ENCODE measurements around the gene CEP128. TPM values are rescaled to one million over a fixed set of nuclear protein-coding genes. Genes with fewer than 3 reads are reported as not detected.

The CEP128 gene
- polyA plus RNA-seq, 1 donor: 8.0 TPM

DNA sequence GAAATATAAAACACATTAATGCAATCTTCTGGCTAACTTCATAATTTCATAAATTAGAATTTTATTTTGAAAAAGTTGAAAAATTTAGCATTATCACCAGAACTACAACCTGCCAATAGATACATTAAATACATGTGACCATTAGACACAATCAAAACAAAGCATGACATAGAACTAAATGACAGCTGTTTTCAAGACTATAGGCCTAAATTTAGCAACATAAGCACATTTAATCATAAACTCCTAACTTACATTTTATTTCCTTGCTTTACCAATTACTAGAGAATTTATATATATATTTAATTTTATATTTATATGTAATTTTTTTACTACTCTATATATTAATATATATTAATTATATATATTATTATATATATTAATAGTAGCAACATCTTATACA lies 165.4 kb downstream of the CEP128 start:
- DNase-seq: no peak

DNA sequence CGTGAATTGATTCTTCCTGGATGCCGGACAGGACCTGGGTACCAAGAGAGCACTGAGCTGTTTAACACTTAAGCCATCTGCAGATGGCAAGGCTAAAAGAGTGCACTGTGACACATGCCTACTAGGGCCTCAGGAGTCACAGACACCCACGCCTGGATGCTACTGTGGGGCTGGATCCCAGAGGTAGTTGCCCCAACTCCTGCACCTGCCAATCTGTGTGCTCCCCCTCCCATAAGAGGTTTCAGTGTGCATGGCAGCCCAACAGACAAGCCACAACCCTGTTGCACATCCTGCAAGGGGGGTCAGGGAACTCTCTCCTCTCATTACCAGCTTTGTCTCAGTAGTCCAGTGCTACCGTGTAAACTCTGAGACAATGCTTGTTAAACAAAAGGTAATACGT lies 169.0 kb downstream of the CEP128 start:
- DNase-seq: no peak

DNA sequence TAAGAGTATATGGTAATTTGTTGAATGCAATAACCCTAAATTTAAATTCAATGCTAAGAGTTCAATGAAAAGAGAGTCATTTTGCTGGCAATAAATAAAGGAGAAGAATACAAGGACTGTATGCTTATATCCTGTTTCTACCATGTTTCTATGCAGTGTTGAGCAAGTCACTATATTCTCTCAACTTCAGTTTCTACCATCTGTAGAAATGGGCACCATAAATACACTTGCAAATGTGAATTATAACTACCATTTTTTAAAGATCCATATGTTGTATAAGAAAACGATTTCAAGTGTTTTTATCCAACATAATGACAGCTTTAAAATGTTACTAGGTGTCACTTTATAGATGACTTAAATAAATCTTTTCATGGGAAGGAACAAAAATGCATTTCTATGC lies 170.3 kb downstream of the CEP128 start:
- no peak for DNase-seq

DNA sequence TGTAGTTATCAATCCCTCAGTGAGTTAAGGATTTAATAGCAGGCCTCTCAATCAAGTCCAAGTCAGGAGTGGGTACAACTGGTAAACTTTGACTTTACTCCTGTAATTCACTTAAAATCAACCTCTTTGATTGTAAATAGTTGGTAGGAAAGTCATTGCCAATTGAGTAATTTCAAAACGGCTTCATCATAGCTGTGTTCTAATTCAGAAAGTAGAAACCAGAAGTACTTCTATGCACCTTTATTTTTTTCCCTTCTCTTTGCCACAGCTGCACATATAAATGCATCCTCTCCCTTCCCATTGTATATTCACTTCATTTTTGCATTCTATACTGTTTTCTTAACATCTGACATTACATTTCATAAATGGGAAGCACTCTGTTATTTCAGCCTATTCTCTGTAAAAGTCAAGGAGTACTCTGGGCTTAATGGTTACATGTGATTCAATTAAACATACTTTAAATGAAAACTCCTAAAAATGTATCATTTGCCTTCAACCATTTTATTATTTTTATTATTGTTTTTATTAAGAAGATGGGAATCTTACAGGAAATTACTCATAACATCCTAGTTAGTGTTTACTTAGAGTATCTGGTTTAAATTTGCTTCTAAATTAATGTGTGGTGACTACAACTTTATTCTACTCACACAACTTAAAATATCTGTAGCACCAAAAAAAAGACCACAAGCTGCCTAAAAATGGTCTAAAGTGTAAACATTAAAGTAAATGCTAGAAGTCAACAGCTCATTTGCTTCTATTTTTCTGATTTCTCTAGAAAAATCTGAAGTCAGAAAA lies 171.2 kb downstream of the CEP128 start:
- no peak for DNase-seq

DNA sequence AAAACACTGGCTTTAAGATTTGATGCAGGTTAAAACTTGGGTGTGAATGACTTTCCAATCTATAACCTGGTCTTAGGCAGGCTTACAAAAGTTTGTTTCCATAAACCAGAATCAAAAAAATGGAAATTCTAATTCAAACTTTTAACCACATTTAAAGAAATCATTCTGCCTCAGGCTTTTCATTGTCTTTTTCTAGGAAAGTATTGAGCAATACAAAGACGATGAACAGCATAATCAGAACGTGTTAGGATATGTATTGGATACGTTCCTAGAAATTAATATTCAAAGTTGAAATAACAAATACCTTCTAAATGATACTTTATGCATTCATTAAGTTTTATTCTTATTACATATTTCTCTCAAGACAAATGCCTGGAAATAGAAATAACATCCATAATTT lies 172.9 kb downstream of the CEP128 start:
- no peak for DNase-seq

DNA sequence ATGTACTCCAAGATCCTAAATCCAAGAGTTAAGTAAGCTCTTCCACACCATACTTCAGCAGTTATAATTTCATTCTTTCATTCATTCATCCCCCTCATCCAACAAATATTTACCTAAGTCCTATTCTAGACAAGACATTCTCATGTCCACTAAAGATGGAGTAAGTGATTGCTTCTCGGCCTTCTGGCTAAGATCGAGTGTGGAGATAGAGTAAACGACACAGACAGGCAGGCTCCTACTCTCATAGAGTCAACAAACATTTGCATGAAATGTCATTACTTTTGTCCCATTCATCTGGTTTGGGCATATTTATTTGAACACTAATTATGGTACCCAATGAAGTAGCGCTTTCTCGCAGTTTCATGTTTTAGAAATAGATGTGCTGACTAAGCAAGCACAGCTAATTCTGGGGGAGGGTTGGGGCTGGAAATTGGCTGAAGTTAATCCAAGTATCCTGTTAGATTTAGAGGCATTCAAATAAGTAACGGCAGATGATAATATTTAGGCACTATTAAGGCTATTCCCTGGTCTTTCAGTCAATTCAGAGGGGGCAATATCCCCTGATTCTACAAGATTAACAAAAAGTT lies 176.5 kb downstream of the CEP128 start:
- no peak for DNase-seq

DNA sequence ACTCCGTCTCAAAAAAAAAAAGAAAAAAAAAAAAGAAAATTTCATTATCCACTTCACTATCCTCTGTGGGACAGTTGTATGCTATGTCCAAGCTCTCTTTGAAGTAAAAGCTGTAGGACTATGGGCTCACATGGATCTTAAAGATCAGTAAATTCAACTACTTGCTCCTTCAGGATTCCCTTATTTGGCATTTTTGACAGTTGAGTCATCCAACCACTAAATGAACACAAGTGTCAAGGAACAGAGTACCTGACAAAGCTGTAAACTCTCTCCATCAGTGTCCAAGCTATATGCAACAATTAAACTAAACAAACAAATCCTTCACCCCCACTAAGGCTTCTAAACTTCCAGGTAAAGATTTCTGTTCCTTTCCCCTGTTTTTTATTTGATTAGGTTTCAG lies 177.0 kb downstream of the CEP128 start:
- no peak for DNase-seq

DNA sequence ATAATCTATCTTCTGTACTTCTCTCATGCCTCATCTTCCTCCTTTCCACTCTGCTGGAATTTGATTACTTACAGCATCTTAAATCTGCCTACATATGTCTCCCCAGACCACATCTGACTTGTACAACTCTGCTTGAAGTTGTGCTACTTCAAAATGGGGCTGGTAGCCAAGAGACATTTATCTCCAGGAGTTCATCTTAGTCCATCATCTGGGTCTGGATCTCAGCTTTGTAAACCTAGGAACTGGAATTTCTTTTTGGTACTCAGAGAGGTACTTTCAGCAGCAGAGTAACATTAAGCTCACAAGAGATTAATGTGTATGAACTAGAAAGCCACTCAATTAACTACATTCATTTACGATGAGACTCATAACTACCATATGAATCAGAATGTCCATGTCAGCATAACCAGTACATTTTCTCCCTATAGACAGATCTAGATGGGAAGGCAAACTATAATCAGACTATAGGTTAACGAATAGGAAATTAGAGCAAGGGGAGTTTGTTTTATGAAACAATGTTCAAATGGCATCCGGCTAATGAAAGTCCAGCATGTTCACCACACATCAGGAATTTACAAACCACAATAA lies 178.8 kb downstream of the CEP128 start:
- DNase-seq: no peak

DNA sequence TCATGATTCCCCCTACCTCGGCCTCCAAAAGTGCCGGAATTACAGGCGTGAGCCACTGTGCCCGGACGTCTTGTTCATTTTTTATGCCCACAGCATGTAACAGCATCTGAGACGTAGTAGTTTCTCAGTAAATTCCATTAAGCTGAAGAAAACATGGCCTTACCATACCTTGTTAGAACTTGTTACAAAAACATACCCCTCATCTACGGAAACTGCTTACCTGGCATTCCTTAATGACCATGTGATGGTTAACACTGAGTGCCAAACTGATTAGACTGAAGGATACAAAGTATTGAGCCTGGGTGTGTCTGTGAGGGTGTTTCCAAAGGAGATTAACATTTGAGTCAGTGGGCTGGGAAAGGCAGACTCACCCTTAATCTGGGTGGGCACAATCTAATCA lies 186.8 kb downstream of the CEP128 start:
- DNase-seq: no peak

DNA sequence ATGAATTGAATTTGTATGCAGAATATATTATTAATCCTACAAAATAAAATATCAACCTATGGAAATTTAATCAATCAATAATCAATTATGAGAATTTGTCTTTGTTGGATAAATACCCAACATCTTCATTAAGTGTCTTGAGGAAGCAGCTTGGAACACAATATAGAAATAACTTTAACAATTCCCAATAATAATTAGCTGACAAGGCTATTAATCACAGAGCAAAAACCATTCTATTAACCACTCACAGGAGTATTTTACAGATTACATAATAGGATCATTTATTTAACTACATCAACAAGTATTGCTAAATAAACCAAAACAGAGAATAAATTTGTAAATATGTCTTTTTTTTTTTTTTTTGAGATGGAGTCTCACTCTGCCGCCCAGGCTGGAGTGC lies 190.3 kb downstream of the CEP128 start:
- no peak for DNase-seq

DNA sequence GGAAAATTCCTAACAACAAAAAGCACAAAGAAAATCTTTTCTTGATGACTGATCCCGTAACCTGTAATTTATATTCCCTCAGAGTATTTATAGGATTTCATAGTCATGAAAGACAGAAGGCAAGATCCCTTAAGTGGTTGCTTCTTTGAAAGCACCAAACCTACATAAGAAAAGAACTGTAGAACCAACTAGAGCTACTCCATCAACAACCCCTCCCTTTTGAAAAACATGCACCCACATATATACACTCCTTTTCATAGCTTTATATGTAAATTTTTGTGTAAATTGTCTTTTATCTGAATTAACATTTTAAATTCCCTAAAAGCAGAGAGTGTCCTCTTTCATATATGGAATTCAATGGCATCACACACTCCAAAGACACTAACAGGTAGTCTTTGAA lies 215.3 kb downstream of the CEP128 start:
- no peak for DNase-seq

DNA sequence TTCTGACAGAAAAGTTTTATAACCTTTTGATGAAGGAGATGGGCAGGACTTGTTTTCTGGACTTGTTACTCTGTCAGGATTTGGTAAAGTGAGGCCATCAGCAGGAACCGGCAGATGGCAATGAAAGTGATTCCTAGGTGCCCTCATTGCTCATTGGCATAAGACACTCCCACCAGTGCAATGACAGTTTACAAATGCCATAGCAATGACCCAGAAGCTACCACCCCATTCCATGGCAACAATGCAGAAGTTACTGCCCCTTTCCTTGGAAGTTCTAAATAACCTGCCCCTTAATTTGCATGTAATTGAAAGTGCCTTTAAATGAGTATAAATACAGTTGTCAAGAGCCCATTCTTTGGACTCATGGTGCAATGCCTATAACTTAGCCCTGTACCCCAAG lies 222.6 kb downstream of the CEP128 start:
- DNase-seq: no peak

DNA sequence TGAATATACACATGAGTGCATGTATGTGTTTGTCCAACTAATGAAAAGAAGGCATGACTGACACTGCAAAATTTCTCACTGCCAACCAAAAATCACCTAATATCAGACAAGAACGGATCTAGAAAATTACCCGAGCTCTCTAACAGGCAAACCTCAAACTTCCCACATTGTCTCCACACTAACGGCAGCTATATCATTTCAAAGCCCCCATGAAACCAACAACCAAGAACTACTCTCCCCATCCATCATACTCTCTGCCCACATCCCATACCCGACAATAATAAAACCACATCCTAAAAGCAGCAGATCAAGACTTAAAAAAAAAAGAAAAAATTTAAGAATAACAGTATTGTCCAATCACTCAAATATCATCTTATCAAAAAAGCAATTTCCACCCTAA lies 227.1 kb downstream of the CEP128 start:
- no peak for DNase-seq

DNA sequence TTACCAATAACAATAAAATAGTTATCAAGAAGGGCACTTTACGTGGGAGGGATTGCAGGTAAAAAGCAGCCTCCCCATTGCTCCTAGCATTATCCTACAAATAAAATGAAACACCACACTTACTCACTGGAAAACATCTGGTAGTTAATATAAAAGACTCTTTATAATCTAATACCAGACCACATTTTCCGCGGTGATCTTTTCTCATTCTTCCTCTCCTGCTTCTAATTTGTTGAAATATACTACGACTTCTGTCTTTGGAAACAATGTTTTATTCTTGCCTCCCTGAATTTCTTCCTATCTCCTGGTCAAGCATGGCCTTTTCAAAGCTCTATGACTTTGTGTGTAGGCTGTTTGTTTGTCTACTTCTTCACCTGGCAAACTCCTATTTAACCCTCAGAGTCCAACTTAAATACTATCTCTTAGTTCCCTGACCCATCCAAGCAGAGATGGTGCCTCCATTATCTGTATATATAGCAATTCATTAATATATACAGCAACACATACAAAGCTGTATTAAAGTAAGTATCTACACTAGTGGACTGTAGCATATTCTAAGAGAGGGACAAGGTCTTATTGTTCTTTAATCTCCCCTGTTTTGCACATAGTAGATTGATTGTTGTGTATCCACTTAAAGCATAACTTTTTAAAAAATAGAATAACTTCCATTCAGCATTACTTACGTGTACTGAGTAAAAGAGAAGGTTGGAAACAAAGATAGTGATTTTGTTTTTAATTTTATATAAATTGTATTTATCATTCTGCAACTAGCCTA lies 228.3 kb downstream of the CEP128 start:
- no peak for DNase-seq

DNA sequence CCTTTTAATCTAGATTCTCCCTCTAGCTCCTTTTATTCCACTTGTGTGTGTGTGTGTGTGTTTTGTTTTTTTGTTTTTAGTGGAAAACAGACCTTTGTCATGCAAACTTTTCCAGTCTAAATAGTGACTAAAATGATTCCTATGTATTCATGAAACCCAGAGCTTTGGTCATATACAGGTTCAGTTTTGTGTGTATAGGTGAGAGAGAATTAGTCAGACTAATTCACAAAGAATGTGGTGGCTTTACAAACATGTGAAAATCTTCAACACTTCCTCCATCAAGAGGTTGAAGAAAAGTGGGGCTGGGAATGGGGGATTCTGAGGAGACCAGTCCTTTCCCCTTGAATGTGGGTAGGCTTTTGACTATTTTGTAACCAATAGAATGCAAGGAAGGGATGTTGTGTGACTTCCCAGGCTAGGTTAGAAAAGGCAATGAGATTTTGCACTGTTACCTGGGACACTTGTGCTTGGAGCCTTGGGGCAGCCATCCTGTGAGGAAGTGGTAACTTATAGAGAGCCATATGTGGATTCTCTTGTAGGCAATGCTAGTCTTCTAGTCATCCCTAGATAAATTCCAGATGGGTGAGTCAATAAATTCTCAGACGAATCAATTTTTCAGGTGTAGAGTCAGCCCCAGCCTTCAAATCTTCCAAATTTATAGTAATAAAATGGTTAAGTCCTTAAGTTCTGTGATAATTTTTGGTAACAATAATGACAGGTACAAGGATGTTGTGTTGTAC lies 236.1 kb downstream of the CEP128 start:
- no peak for DNase-seq

DNA sequence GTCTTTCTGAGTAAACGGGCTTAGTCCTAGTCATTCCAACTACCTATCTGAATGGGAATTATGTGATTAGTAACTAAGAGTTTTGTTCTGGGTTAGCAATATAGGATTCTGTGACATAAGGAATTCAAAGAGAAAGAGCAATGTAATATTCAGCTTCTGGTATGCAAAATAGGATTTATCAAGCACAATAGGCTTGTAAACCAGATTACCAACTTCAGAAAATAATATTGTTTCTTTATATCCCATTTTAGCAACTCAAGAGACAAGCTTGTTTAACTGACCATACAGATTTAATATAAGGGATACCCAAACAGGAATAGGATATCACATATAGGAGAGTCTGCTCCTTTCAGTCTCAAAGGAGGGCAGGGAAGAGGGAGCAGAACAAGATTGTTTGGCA lies 240.9 kb downstream of the CEP128 start:
- no peak for DNase-seq

DNA sequence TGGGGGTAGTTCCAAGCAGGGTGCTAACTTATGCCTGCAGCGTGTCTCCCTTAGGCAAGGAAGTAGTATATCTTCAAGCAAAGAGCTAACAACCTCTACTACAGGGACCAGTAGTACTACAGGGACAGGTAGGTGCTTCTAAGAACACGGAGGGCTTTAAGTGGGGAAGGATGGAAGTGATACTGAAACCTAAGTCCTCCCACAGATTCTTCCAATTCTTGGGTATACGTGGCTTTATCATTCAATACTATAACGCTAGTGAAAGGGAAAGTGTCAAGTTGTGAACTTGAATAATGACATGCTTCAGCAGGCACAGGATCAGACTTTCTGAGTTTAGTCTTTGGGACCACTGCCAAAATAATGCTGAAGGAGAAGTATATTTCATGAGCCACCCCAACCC lies 241.7 kb downstream of the CEP128 start:
- DNase-seq: no peak

DNA sequence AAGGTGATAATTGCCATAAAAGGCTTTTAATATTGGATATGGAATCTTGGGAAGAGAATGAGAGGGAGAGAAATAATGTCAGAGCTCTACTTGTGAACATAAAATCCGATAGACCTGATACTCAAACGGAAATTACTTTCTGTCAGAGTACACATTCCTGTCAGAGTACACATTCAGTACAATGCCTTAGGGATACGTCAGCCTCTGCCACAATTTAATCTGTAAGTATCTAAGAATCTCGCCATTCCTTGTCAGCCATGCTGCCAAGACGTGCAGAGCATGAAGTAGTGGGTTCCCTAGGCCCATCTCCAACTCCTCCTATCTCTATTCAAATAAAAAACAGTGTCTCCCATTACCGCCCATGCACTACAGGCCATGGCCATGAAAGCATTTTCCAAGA lies 242.6 kb downstream of the CEP128 start:
- DNase-seq: no peak

DNA sequence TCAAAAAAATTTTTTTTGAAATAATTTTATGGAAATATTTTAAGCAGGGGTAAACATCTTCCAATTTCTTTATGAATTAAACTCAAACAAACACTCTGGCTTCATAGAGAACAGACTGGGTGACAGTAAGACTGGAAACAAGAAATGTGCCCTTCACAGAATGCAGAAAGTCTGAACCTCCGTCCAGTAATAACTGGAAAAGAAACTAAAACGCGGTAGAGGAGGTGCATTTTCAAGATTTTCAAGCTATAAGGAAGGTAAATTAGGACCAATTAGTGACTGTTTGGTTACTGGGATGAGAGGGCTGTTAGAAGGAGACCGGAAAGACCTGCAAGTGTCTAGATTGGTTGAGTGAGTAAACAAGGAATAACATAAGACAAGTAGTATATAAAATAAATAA lies 245.7 kb downstream of the CEP128 start:
- no peak for DNase-seq

DNA sequence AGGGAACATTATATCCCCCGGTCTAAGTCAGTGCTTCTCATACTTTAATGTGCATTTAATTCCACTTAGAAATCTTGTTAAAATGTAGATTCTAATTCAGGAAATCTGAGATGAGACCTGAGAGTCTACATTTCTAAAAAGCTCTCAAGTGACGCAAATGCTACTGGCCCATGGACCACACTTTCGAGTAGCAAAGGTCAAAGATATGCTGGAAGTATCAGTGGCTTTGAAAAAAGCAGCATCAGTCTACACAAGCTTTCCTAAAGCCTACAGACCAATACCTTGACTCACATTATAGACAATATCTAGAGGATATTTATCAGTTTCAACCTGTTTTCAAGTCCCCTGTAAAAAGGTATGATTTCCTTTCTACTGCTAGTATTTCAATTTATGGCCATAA lies 248.6 kb downstream of the CEP128 start:
- no peak for DNase-seq

DNA sequence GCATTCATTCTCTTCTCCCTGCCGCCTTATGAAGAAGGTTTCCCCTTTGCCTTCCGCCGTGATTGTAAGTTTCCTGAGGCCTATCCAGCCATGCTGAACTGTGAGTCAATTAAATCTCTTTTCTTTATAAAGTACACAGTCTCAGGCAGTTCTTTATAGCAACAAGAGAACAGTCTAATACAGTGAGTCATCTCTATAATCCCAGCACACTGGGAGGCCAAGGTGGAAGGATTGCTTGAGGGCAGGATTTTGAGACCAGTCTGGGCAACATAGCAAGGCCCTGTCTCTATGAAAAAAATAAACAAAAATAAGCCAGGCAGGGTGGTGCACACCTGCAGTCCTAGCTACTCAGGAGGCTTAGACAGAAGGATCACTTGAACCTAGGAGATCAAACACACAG lies 259.9 kb downstream of the CEP128 start:
- DNase-seq: no peak

DNA sequence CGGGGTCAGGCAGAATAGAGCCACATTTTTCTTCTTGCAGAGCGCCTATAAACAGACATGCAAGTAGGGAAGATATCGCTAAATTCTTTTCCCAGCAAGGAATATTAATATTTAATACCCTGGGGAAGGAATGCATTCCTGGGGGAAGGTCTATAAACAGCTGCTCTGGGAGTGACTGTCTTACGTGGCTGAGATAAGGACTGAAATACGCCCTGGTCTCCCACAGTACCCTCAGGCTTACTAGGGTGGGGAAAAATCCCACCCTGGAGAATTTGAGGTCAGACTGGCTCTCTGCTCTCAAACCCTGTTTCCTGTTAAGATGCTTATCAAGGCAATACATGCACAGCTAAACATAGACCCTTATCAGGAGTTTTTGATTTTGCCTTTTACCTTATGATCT lies 262.3 kb downstream of the CEP128 start:
- no peak for DNase-seq

Measured in left kidney (tissue), 2 donors.